ENCODE results near the gene FOXD4L6.
"Not testable (repeated sequence)": the region's sequence is repeated elsewhere in the genome, so short reads cannot be mapped to it uniquely, and the experiment has no call there.

Gene FOXD4L6

GRCh38 chr9:41079464-41079863, 49.0 kb downstream of the FOXD4L6 start:
- H3K9ac ChIP-seq (ENCODE audit: low read length); H3K27ac ChIP-seq (ENCODE audit: low read depth, low read length): not testable (repeated sequence)
- H3K27me3 ChIP-seq (ENCODE audit: control insufficient read depth, insufficient read depth, low read length) = peaks cover 46% of the 10 kb centered on the region

GRCh38 chr9:41077586-41077985, 50.9 kb downstream of the FOXD4L6 start:
- not testable (repeated sequence) for H3K9me3 ChIP-seq (ENCODE audit: control insufficient read depth, insufficient read depth, low read depth, low read length); H3K27ac ChIP-seq (ENCODE audit: low read depth, low read length); H3K4me1 ChIP-seq (ENCODE audit: control insufficient read depth, insufficient read depth, low read length); H3K36me3 ChIP-seq (ENCODE audit: control insufficient read depth, insufficient read depth, low read length); H3K4me3 ChIP-seq (ENCODE audit: low read depth, low read length); H3K9ac ChIP-seq (ENCODE audit: low read length)
- H3K27me3 ChIP-seq (ENCODE audit: control insufficient read depth, insufficient read depth, low read length) = peaks cover 56% of the 10 kb centered on the region

More at GRCh38 chr9:41079464-41079863, 49.0 kb downstream of the FOXD4L6 start:
- not testable (repeated sequence) for H3K9me3 ChIP-seq (ENCODE audit: control insufficient read depth, insufficient read depth, low read depth, low read length); H3K4me3 ChIP-seq (ENCODE audit: low read depth, low read length); H3K36me3 ChIP-seq (ENCODE audit: control insufficient read depth, insufficient read depth, low read length); H3K4me1 ChIP-seq (ENCODE audit: control insufficient read depth, insufficient read depth, low read length)

Measured in HUES6 (cell line).